ENCODE data around the gene NGEF.

Gene NGEF

DNA sequence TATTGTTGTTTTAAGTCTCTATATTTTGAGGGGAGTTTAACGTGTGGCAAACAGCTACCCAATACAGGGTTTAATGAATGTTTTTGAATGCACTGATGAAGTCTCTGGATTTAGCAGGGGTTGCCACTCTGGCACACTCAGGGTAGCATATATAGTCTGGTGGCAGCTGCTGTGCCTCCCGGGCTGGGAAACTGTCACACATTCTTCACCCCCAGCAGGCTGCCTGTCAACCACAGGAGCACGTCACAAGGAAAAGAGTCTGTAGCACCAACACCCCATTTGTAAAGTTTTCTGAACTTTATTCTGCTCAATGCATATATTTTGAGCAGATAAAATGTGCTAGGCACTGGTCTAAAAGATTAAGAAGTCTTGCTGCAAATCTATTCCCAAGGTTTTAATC, 39.3 kb downstream of the NGEF start:
- H3K27ac ChIP-seq (ENCODE audit: extremely low read depth, low read depth, low read length) = no peak overlapping the region
- H3K4me3 ChIP-seq (ENCODE audit: low read depth, low read length) = no peak overlapping the region
- no peaks in the 10 kb centered on the region for H3K36me3 ChIP-seq (ENCODE audit: control insufficient read depth in 2 of 2, insufficient read depth in 1 of 2, low read length in 2 of 2)
- POLR2A ChIA-PET = no interaction called here
- H3K4me1 ChIP-seq (ENCODE audit: control insufficient read depth, insufficient read depth, low read length) = no peaks in the 10 kb centered on the region
- CTCF ChIA-PET = interaction anchor here (0.7 to 1.2 kb wide), 2 partner anchors 55 to 745 kb away, joined by 3 read pairs; no protein-coding TSS in a partner anchor
- no peaks in the 10 kb centered on the region for H3K9me3 ChIP-seq (ENCODE audit: control insufficient read depth, insufficient read depth, low read depth, low read length)
- TF ChIP-seq BCL11B (tag by site-specific recombination; IDR thresholded peaks at IDR 0.05; ENCODE audit: low read depth) (no peak), ZNF146 (tag by site-specific recombination; IDR thresholded peaks at IDR 0.05) (no peak), WT1 (tag by site-specific recombination; IDR thresholded peaks at IDR 0.05) (no peak), ZNF350 (tag by site-specific recombination; IDR thresholded peaks at IDR 0.05) (no peak), KLF8 (tag by site-specific recombination; IDR thresholded peaks at IDR 0.05) (no peak), ZNF792 (tag by site-specific recombination; IDR thresholded peaks at IDR 0.05) (no peak), ZNF670 (tag by site-specific recombination; IDR thresholded peaks at IDR 0.05; ENCODE audit: low read depth) (no peak), REPIN1 (tag by site-specific recombination; IDR thresholded peaks at IDR 0.05; ENCODE audit: low read depth) (no peak), ZNF391 (tag by site-specific recombination; IDR thresholded peaks at IDR 0.05; ENCODE audit: borderline replicate concordance, low read depth) (no peak), ZBTB48 (tag by site-specific recombination; IDR thresholded peaks at IDR 0.05) (no peak), ZNF266 (tag by site-specific recombination; IDR thresholded peaks at IDR 0.05; ENCODE audit: low read depth) (no peak), ZNF626 (tag by site-specific recombination; IDR thresholded peaks at IDR 0.05) (no peak), ZNF37A (tag by site-specific recombination; IDR thresholded peaks at IDR 0.05) (no peak), ZBTB20 (tag by site-specific recombination; IDR thresholded peaks at IDR 0.05) (no peak), ZFP3 (tag by site-specific recombination; IDR thresholded peaks at IDR 0.05; ENCODE audit: low read depth) (no peak), HOXD13 (CRISPR knock-in tag; IDR thresholded peaks at IDR 0.05; ENCODE audit: borderline replicate concordance) (no peak), ZNF174 (tag by site-specific recombination; IDR thresholded peaks at IDR 0.05) (no peak)
- TF ChIP-seq, protein P1, sequence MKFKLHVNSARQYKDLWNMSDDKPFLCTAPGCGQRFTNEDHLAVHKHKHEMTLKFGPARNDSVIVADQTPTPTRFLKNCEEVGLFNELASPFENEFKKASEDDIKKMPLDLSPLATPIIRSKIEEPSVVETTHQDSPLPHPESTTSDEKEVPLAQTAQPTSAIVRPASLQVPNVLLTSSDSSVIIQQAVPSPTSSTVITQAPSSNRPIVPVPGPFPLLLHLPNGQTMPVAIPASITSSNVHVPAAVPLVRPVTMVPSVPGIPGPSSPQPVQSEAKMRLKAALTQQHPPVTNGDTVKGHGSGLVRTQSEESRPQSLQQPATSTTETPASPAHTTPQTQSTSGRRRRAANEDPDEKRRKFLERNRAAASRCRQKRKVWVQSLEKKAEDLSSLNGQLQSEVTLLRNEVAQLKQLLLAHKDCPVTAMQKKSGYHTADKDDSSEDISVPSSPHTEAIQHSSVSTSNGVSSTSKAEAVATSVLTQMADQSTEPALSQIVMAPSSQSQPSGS (tag by site-specific recombination; IDR thresholded peaks at IDR 0.05; ENCODE audit: low read depth) = no peak
- TF ChIP-seq, protein P2, sequence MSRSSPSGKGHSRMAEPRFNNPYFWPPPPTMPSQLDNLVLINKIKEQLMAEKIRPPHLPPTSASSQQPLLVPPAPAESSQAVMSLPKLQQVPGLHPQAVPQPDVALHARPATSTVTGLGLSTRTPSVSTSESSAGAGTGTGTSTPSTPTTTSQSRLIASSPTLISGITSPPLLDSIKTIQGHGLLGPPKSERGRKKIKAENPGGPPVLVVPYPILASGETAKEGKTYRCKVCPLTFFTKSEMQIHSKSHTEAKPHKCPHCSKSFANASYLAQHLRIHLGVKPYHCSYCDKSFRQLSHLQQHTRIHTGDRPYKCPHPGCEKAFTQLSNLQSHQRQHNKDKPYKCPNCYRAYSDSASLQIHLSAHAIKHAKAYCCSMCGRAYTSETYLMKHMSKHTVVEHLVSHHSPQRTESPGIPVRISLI (tag by site-specific recombination; IDR thresholded peaks at IDR 0.05) = no peak
- TF ChIP-seq, protein P3, sequence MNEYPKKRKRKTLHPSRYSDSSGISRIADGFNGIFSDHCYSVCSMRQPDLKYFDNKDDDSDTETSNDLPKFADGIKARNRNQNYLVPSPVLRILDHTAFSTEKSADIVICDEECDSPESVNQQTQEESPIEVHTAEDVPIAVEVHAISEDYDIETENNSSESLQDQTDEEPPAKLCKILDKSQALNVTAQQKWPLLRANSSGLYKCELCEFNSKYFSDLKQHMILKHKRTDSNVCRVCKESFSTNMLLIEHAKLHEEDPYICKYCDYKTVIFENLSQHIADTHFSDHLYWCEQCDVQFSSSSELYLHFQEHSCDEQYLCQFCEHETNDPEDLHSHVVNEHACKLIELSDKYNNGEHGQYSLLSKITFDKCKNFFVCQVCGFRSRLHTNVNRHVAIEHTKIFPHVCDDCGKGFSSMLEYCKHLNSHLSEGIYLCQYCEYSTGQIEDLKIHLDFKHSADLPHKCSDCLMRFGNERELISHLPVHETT (tag by site-specific recombination; IDR thresholded peaks at IDR 0.05) = no peak

DNA sequence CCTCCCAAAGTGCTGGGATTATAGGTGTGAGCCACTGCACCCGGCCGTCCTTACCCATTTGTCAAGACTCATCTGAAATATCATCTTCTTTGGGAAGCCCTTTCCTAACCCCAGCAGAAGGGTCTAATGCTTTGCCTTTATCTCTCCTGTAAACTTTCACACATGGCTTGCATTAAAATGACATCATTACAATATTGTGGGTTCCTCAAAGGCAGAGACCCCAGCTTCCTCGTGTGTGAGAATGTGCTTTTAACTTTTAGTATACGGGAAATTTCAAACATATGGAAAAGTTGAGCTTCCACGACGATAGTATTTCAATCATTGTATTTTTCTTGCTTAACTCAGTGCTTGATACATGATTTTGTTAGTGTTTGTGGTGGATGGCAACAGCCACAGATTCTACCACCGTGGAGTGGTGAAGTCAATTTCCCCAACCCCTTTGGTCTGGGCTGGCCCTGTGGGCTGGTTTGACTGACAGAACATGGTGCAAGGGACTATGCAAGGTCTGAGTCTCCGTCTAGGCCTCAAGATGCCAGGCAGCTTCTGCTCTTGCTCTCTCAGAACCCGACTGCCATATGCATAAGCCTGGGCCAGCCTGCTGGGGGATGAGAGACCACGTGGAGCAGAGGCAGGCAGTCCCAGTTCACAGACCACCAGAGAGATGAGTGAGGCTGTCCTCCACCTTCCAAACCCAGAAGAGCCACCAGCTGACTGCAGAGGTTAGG, 39.9 kb downstream of the NGEF start:
- ChIA-PET POLR2A (no interaction called here), CTCF (interaction anchor here (0.7 kb wide), 1 partner anchor 744 kb away, joined by 3 read pairs; no protein-coding TSS in a partner anchor)
- Histone ChIP-seq H3K4me3 (ENCODE audit: low read depth, low read length) (no peak overlapping the region), H3K27ac (ENCODE audit: extremely low read depth, low read depth, low read length) (no peak overlapping the region), H3K36me3 (ENCODE audit: control insufficient read depth in 2 of 2, insufficient read depth in 1 of 2, low read length in 2 of 2) (no peaks in the 10 kb centered on the region), H3K9me3 (ENCODE audit: control insufficient read depth, insufficient read depth, low read depth, low read length) (no peaks in the 10 kb centered on the region), H3K4me1 (ENCODE audit: control insufficient read depth, insufficient read depth, low read length) (no peaks in the 10 kb centered on the region)
- no peak for TF ChIP-seq ZNF623 (tag by site-specific recombination; IDR thresholded peaks at IDR 0.05)
- no peak for TF ChIP-seq ZNF174 (tag by site-specific recombination; IDR thresholded peaks at IDR 0.05)
- TF ChIP-seq, protein P1 (tag by site-specific recombination; IDR thresholded peaks at IDR 0.05; ENCODE audit: low read depth) = 0 out of 2 replicates have a peak, but pooled peaks have one; percentile 18

Measured in HEK293 (cell line).